ENCODE data around the gene GCLM. TPM values are rescaled to one million over a fixed set of nuclear protein-coding genes. Genes with fewer than 3 reads are reported as not detected.

The GCLM gene
- total and polyA plus RNA-seq, 9 of the 15 experiments (the other 6 are each of a cell fraction or from before 2014, with no cell fraction given): 9.3 to 71.6 (median 24.5) TPM

- Histone ChIP-seq H3K36me3 (ENCODE audit: control insufficient read depth, insufficient read depth, low read length) (peaks cover 47% of the 10 kb centered on the region), H3K9me1 (ENCODE audit: control insufficient read depth, insufficient read depth, low read length) (peaks cover 4% of the 10 kb centered on the region), H3K79me2 (ENCODE audit: control insufficient read depth, insufficient read depth, low read length) (peaks cover 56% of the 10 kb centered on the region), H2AFZ (ENCODE audit: low read depth, low read length) (peak within 1 kb of the TSS; percentile 99), H3K9ac (ENCODE audit: insufficient read depth in 1 of 2, low read depth in 2 of 2, low read length in 2 of 2) (peak within 1 kb of the TSS; percentile 96 to 97), H3K9me3 (replicated peaks; ENCODE audit: control insufficient read depth, insufficient read depth, low read depth, low read length) (no peaks in the 10 kb centered on the region), H3K4me1 (replicated peaks in 1 of 2; ENCODE audit: control insufficient read depth in 2 of 2, insufficient read depth in 2 of 2, low read length in 2 of 2) (peaks cover 7 to 19% of the 10 kb centered on the region in 2 experiments; a peak in 4 of 5 replicates), H3K4me2 (ENCODE audit: insufficient read depth, low read length) (peak within 1 kb of the TSS; percentile 96), H3K4me3 (peak within 1 kb of the TSS; percentile 74), H3K27me3 (ENCODE audit: control insufficient read depth in 2 of 2, insufficient read depth in 2 of 2, low read length in 2 of 2) (no peaks in the 10 kb centered on the region), H4K20me1 (replicated peaks; ENCODE audit: control insufficient read depth, insufficient read depth, low read length) (peaks cover 9% of the 10 kb centered on the region), H3K27ac (ENCODE audit: extremely low read depth, low read depth, low read length) (peak within 1 kb of the TSS; percentile 86)
- in situ Hi-C loops (cut with MboI): no loop called here
- POLR2A ChIA-PET: interaction anchor here (0.6 to 2.3 kb wide), 15 partner anchors 9 to 870 kb away, joined by 3 to 10 read pairs (median 5); no protein-coding TSS in a partner anchor
- peak; percentile 96 for ATAC-seq
- peak; percentile 74 to 96 (median 82) for DNase-seq (ENCODE audit: extremely low read depth in 1 of 4, low spot score in 3 of 4)
- no TSS peak for BruUV-seq (replicated peaks)
- CTCF ChIA-PET (ENCODE audit: low intra/inter-chr PET ratio): no interaction called here
- under 1% methylated on average over 46 of the region's 50 CpGs for WGBS (ENCODE audit: insufficient coverage, low coverage, missing lambda C conversion rate)
- peak; percentile 95 for FAIRE-seq
- intact Hi-C loops (cut with micrococcal nuclease): loop anchor here (2.0 kb wide), 1 partner anchor 30 kb away; the partner anchor contains the start of gene GCLM
- TF ChIP-seq ZNF184 (CRISPR knock-in tag; IDR thresholded peaks at IDR 0.05): no peak
- TF ChIP-seq TRIM24 (IDR thresholded peaks at IDR 0.05): no peak
- TF ChIP-seq PHF20 (IDR thresholded peaks at IDR 0.05; ENCODE audit: partially characterized antibody): peak; percentile 97
- TF ChIP-seq NR2C2 (CRISPR knock-in tag; IDR thresholded peaks at IDR 0.05): peak; percentile 18; the same call in 1 of the 2 replicates
- peak; percentile 62 for TF ChIP-seq NR2C2 (tag; IDR thresholded peaks at IDR 0.05)
- TF ChIP-seq SPI1 (IDR thresholded peaks at IDR 0.05; ENCODE audit: borderline replicate concordance, low read depth, low read length): peak; percentile 66
- no peak for TF ChIP-seq CUX1 (CRISPR knock-in tag; IDR thresholded peaks at IDR 0.05)
- no peak for TF ChIP-seq MTA2 (IDR thresholded peaks at IDR 0.05; ENCODE audit: low read depth)
- TF ChIP-seq KLF1 (tag; IDR thresholded peaks at IDR 0.05): 0 out of 2 replicates have a peak, but pooled peaks have one; percentile 44
- peak; percentile 86 for TF ChIP-seq ARHGAP35 (IDR thresholded peaks at IDR 0.05; ENCODE audit: partially characterized antibody)
- TF ChIP-seq ETV1 (tag; conservative IDR thresholded peaks at IDR 0.05; ENCODE audit: low read depth): peak; percentile 56
- 0 out of 2 replicates have a peak, but pooled peaks have one; percentile 5 for TF ChIP-seq ZNF324 (CRISPR knock-in tag; IDR thresholded peaks at IDR 0.05)
- TF ChIP-seq CHAMP1 (IDR thresholded peaks at IDR 0.05): peak; percentile 69; the same call in 1 of the 2 replicates
- TF ChIP-seq TEAD4 (IDR thresholded peaks at IDR 0.05; ENCODE audit: low read length): 0 out of 2 replicates have a peak, but pooled peaks have one; percentile 38
- TF ChIP-seq TEAD4 (CRISPR knock-in tag; IDR thresholded peaks at IDR 0.05; ENCODE audit: borderline replicate concordance): no peak
These were observed 30.2 kb downstream of the GCLM start, which contains the start of gene DNTTIP2 for GRCh38 chr1:93878889-93879586. TSS of gene DNTTIP2 (minus strand) at chr1:93879206. CDS start at chr1:93879148, 58 bp downstream.

Data from K562 (cell line).